Measurements from ENCODE around the gene TMEM236. TPM values are rescaled to one million over a fixed set of nuclear protein-coding genes. Genes with fewer than 3 reads are reported as not detected.
A peak's percentile ranks its signal among the peaks of the same experiment; 100 is the strongest.

The TMEM236 gene
- total RNA-seq, 2 donors from 2014 or later: 0.30 to 0.37 TPM

DNA sequence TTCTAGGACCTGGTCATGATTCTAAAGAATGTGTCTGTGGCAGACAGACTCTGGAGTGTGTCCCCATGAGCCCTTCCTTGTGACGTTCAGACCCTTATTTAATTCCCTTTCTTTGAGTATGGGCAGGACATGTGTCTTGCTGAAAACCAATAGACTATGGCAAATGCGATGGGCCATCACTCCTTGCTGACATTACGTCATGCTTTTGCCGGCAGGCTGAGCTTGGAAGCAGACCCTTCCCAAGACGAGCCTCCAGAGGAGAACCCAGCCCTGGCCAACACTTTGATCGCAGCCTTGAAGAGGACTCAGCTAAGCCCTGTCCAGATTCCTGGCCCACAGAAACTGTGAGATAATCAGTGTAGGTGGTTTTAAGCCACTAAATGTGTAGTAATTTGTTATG is 18.4 kb upstream of the TMEM236 start:
- H3K27me3 Mint-ChIP-seq: no peaks in the 10 kb centered on the region
- no peak for ATAC-seq (replicated peaks)
- no peaks in the 10 kb centered on the region for H3K4me1 Mint-ChIP-seq
- no peaks in the 10 kb centered on the region for H3K36me3 Mint-ChIP-seq (ENCODE audit: low read depth)
- H3K9me3 Mint-ChIP-seq: no peaks in the 10 kb centered on the region
- no peak overlapping the region for H3K4me3 Mint-ChIP-seq
- H3K27ac Mint-ChIP-seq: no peak overlapping the region

- H3K27ac Mint-ChIP-seq: no peak overlapping the region
- ATAC-seq (replicated peaks): no peak
- no peaks in the 10 kb centered on the region for H3K36me3 Mint-ChIP-seq (ENCODE audit: low read depth)
Measured at GRCh38 chr10:17734432-17735080, 17.4 kb upstream of the TMEM236 start.

DNA sequence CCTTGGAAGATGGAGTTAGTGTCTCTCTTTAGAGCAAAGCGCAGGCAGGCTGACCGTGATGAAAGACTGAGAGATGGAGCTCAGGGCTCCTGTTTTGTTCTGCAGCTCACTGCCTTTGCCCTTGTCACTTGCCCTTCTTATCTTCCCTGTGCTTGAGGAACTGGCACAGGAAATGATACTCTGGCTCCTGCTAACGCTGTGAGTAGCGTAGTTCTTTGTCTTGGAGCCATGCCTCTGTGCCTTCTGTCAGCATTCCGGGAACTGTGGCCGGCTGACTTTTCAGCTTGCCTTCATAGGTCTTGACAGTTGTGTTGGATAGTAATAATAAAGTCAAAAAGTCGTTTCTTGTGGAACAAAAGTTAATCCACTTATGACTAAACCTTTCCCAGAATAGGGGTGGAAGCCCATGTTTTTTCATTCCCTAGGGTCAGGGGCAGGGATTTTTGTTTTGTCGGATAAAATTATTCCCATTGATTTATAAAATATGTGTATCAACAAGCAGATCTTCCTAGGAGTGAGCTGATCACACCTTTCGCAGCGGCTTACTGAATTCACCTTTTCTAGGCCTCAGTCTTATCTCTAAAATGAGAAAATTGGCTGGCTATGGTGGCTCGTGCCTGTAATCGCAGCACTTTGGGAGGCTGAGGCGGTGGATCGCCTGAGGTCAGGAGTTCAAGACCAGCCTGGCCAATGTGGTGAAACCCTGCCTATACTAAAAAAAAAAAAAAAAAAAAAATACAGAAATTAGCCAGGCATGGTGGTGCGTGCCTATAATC is 16.6 kb upstream of the TMEM236 start:
- Mint-ChIP-seq H3K9me3 (no peaks in the 10 kb centered on the region), H3K27me3 (no peaks in the 10 kb centered on the region), H3K27ac (no peak overlapping the region), H3K4me3 (no peak overlapping the region), H3K4me1 (no peaks in the 10 kb centered on the region), H3K36me3 (ENCODE audit: low read depth) (no peaks in the 10 kb centered on the region)
- no peak for ATAC-seq (replicated peaks)

More at GRCh38 chr10:17734432-17735080, 17.4 kb upstream of the TMEM236 start:
- H3K27me3 Mint-ChIP-seq: no peaks in the 10 kb centered on the region
- H3K4me3 Mint-ChIP-seq: no peak overlapping the region
- H3K4me1 Mint-ChIP-seq: no peaks in the 10 kb centered on the region
- H3K9me3 Mint-ChIP-seq: no peaks in the 10 kb centered on the region

DNA sequence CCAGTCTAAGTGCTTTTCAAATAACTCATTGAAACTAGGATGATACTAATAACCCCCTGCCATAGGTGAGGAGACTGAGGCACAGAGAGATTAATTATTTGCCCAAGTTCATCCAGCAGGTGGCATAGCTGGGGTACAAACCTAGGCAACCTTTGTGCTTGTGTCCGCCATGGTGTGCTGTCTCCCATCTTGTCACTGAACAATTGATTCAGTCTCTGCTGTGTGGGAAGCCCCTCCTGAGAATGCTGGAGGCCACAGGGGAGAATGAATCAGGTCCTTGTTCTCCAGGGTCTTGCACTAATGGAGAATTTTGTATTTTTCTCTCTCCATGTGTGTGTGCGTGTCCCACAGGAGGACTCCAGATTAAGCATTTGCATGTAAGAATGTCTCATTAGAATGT is 15.8 kb upstream of the TMEM236 start:
- ATAC-seq (replicated peaks): no peak
- no peak overlapping the region for H3K4me3 Mint-ChIP-seq

GRCh38 chr10:17737027-17737965 is 14.7 kb upstream of the TMEM236 start:
- no peak for ATAC-seq (replicated peaks)
- H3K27ac Mint-ChIP-seq: no peak overlapping the region
- no peaks in the 10 kb centered on the region for H3K27me3 Mint-ChIP-seq
- no peaks in the 10 kb centered on the region for H3K9me3 Mint-ChIP-seq
- H3K36me3 Mint-ChIP-seq (ENCODE audit: low read depth): no peaks in the 10 kb centered on the region
- H3K4me3 Mint-ChIP-seq: no peak overlapping the region
- H3K4me1 Mint-ChIP-seq: no peaks in the 10 kb centered on the region

More for the DNA sequence above, 15.8 kb upstream of the TMEM236 start:
- H3K9me3 Mint-ChIP-seq: no peaks in the 10 kb centered on the region
- no peaks in the 10 kb centered on the region for H3K36me3 Mint-ChIP-seq (ENCODE audit: low read depth)
- H3K27ac Mint-ChIP-seq: no peak overlapping the region
- no peaks in the 10 kb centered on the region for H3K27me3 Mint-ChIP-seq
- H3K4me1 Mint-ChIP-seq: no peaks in the 10 kb centered on the region

- Mint-ChIP-seq H3K27ac (no peak overlapping the region), H3K27me3 (no peaks in the 10 kb centered on the region), H3K9me3 (no peaks in the 10 kb centered on the region), H3K4me3 (no peak overlapping the region), H3K4me1 (no peaks in the 10 kb centered on the region), H3K36me3 (ENCODE audit: low read depth) (no peaks in the 10 kb centered on the region)
- no peak for ATAC-seq (replicated peaks)
Measured at GRCh38 chr10:17740668-17741067, 11.3 kb upstream of the TMEM236 start.

- Mint-ChIP-seq H3K4me3 (no peak overlapping the region), H3K4me1 (no peaks in the 10 kb centered on the region), H3K27me3 (no peaks in the 10 kb centered on the region), H3K27ac (no peak overlapping the region), H3K9me3 (no peaks in the 10 kb centered on the region), H3K36me3 (ENCODE audit: low read depth) (no peaks in the 10 kb centered on the region)
- peak; percentile 26 for ATAC-seq (replicated peaks)
Measured at GRCh38 chr10:17742918-17743317, 9.1 kb upstream of the TMEM236 start.

DNA sequence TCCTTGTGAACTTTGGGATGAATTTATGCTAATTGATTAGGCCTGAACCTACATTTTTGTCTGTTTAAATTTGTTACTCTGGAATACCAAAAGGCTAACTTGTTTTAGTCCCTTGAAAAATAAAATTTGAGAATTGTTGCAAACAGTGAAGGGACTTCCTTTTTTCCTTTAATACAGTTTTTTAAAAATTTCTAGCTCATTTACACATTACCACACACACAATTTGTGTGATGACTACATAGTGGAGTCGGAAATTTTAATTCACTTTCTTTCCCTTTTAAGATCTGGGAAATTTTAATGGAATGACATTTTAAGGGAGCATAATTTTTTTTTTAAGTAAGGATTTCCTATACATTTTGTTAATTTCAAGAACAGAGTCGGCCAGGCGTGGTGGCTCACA is 8.6 kb upstream of the TMEM236 start:
- no peaks in the 10 kb centered on the region for H3K36me3 Mint-ChIP-seq (ENCODE audit: low read depth)
- H3K4me3 Mint-ChIP-seq: no peak overlapping the region
- no peak overlapping the region for H3K27ac Mint-ChIP-seq
- H3K4me1 Mint-ChIP-seq: no peaks in the 10 kb centered on the region
- no peaks in the 10 kb centered on the region for H3K9me3 Mint-ChIP-seq
- no peaks in the 10 kb centered on the region for H3K27me3 Mint-ChIP-seq
- ATAC-seq (replicated peaks): no peak

- no peak for ATAC-seq (replicated peaks)
- Mint-ChIP-seq H3K4me1 (no peaks in the 10 kb centered on the region), H3K36me3 (ENCODE audit: low read depth) (no peaks in the 10 kb centered on the region), H3K9me3 (no peaks in the 10 kb centered on the region), H3K27ac (no peak overlapping the region), H3K27me3 (no peaks in the 10 kb centered on the region), H3K4me3 (no peak overlapping the region)
Measured at GRCh38 chr10:17744341-17744861, 7.6 kb upstream of the TMEM236 start.

GRCh38 chr10:17747883-17748550 is 4.0 kb upstream of the TMEM236 start:
- H3K27me3 Mint-ChIP-seq: no peaks in the 10 kb centered on the region

GRCh38 chr10:17749890-17750289 is 2.1 kb upstream of the TMEM236 start:
- no peaks in the 10 kb centered on the region for H3K4me1 Mint-ChIP-seq
- peak overlapping the region; percentile 12 for H3K27ac Mint-ChIP-seq
- H3K36me3 Mint-ChIP-seq (ENCODE audit: low read depth): no peaks in the 10 kb centered on the region
- no peak for ATAC-seq (replicated peaks)
- H3K4me3 Mint-ChIP-seq: no peak overlapping the region
- no peaks in the 10 kb centered on the region for H3K9me3 Mint-ChIP-seq
- H3K27me3 Mint-ChIP-seq: no peaks in the 10 kb centered on the region

More at GRCh38 chr10:17747883-17748550, 4.0 kb upstream of the TMEM236 start:
- H3K27ac Mint-ChIP-seq: no peak overlapping the region
- H3K4me3 Mint-ChIP-seq: no peak overlapping the region
- H3K36me3 Mint-ChIP-seq (ENCODE audit: low read depth): no peaks in the 10 kb centered on the region
- ATAC-seq (replicated peaks): no peak
- no peaks in the 10 kb centered on the region for H3K9me3 Mint-ChIP-seq
- no peaks in the 10 kb centered on the region for H3K4me1 Mint-ChIP-seq

GRCh38 chr10:17756557-17757217 is 4.7 kb downstream of the TMEM236 start:
- Mint-ChIP-seq H3K9me3 (no peaks in the 10 kb centered on the region), H3K27ac (no peak overlapping the region), H3K4me3 (no peak overlapping the region), H3K4me1 (peaks cover 4% of the 10 kb centered on the region), H3K27me3 (no peaks in the 10 kb centered on the region), H3K36me3 (ENCODE audit: low read depth) (no peaks in the 10 kb centered on the region)
- ATAC-seq (replicated peaks): peak; percentile 78

DNA sequence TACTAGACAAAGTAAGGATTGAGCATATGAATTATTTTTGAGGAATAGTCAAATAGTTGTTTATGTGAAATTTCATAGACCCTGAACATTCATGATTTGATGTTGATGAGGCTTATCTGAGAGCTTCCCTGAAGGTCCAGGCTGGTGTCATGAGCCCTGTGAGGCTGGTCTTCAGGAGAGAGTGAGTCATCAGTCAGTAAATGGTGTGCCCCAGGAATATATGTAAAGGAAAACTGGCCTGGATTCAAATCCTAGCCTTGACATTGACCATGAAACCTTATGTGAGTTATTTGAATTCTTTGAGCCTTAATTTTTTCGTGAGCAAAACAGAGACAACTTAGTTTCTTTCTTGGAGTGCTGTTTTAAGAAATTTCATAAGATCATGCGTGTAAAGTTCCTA is 6.2 kb downstream of the TMEM236 start:
- Mint-ChIP-seq H3K4me1 (peaks cover 4% of the 10 kb centered on the region), H3K27me3 (no peaks in the 10 kb centered on the region), H3K36me3 (ENCODE audit: low read depth) (no peaks in the 10 kb centered on the region), H3K4me3 (no peak overlapping the region), H3K27ac (no peak overlapping the region), H3K9me3 (no peaks in the 10 kb centered on the region)
- ATAC-seq (replicated peaks): no peak
